Ammon's horn (tissue), 1 donor: ENCODE results near the gene CTNND2.

Source experiments
- DNase-seq: peaks from one replicate; pipeline ENCODE4 v3.0.0-alpha.2; 2016; ENCODE audit warnings: low spot score

The CTNND2 gene

GRCh38 chr5:11588803-11589202 is 315.4 kb downstream of the CTNND2 start:
- peak; percentile 89 for DNase-seq

- no peak for DNase-seq
These were observed 320.2 kb downstream of the CTNND2 start for GRCh38 chr5:11584017-11584416.

DNA sequence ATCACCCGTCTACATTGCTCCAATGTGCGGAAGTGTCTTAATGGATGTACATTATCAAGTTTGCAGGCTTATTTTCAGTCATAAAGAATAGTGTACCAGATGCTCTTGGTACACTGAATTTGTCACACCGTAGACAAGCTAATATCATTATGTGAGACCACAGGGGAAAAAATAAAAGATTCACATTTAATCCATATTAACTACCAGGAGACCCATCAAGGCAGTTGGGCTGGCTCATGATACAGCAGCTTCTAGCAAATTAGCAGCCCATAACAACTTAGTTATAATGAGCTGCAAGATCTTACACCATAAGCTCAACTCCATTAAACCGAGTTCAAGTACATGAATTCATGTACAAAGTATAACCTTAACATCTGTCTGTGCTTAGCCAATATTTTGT is 324.9 kb downstream of the CTNND2 start:
- no peak for DNase-seq

- DNase-seq, result no peak
These were observed 329.5 kb downstream of the CTNND2 start for GRCh38 chr5:11574787-11575186.

DNA sequence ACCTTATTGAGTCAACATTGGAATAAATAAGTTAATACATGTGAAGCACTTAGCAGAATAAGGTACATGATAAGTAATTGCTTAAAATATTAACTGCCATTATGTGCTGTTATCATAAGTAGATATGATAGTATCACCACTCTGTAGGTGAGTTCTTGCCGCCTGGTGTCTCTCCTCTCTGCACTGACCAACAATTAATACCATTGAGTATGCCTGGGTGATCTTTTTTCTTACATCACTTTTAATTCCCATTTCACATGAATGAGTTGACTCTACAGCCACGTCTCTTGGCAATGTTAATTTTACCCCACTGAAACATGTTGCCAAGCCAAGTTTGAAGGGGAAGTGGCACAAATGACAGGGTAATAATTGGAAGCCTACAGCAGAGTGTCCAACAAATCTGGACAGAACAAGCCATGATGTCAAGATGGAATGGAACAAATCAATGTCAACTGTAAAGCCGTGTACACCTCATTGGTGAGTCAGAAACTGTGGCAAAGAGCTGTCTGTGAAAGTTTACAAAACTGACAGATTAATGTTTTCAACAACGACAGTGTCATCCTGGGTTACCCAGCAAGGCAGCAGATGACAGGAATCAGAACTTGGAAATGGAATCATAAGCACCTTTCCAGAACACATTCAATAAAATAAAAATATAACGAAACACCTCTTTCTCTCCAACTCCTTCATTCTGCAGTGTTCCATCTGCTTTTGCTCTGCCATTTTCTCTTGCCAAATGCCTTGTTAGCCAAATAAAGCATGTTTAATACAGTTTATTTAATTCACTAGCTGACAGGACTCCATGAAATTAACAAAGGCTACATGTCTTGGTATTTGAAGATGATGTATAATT is 330.9 kb downstream of the CTNND2 start:
- no peak for DNase-seq

DNA sequence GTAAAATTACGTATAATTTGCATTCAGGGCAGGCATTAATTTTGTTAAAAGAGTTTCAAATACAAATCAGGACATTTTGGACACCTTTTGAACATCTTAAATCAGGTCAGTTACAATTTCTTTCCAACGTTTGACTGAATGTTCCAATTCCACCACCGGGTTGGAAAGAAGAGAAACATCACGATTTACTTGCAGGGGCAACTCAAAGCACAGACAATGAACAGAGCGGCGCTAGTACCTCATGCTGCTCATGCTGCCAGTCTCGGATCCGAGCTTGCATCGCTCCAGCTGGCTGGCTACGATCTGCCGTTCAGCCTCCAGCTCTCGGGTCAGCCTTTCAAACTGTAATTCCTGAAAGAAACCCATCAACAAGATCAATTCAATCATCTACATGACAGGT is 339.5 kb downstream of the CTNND2 start:
- peak; percentile 97 for DNase-seq

- no peak for DNase-seq
These were observed 340.4 kb downstream of the CTNND2 start for GRCh38 chr5:11563822-11564221.

GRCh38 chr5:11560915-11561697 is 343.1 kb downstream of the CTNND2 start:
- no peak for DNase-seq

GRCh38 chr5:11557063-11557462 is 347.2 kb downstream of the CTNND2 start:
- no peak for DNase-seq

DNA sequence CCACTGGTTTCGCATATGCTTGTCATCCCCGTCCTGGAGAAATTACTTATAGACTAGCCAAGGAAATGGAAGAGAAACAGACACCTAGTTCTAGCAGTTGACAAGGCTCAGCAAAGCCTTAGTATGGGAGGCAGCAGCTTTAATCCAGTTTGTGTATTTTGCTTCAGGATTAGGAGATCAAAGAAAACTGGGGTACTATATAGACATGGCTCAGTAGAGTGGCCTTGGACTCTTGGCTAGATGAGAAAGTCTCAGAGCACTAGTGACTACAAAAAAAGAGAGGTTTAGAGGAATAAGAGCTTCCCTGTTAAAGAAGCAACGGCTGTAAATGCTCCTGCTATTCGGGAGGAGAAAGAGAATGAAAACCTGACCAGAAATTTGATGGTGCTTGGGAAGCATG is 349.1 kb downstream of the CTNND2 start:
- DNase-seq, result peak; percentile 32

GRCh38 chr5:11547730-11548129 is 356.5 kb downstream of the CTNND2 start:
- DNase-seq, result no peak

DNA sequence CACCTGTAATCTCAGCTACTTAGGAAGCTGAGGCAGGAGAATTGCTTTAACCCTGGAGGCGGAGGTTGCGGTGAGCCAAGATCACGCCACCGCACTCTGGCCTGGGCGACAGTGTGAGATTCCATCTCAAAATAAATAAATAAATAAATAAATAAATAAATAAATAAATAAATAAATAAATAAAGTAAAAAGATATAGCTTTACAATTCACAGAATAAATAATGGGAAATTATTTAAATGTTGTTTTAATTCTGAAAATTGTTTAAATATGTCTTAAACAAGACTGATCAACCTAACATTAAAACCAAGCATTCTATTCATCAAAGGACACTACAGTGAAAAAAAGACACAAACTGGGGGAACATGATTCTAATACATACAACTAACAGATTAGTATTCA is 357.1 kb downstream of the CTNND2 start:
- no peak for DNase-seq

DNA sequence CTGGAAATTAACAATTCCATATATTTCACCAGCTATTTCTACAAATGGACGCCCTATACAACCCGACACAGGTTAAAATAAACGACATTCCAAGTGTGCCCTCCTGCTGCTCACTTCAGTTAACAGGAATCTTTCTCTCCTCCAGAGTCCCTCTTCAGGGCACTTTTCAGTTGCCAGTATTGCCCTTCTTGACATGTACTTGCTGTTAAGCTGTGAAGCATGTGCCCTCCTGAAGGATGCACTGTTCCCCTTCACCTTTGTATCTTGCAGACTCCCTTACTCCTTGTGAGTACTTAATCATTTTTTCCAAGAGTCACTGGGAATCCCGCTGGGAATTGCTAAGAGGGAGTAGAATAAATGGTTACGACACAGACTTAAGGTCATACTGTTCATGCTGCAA is 364.1 kb downstream of the CTNND2 start:
- DNase-seq, result no peak

GRCh38 chr5:11531811-11532555 is 372.3 kb downstream of the CTNND2 start:
- DNase-seq, result peak; percentile 40

DNA sequence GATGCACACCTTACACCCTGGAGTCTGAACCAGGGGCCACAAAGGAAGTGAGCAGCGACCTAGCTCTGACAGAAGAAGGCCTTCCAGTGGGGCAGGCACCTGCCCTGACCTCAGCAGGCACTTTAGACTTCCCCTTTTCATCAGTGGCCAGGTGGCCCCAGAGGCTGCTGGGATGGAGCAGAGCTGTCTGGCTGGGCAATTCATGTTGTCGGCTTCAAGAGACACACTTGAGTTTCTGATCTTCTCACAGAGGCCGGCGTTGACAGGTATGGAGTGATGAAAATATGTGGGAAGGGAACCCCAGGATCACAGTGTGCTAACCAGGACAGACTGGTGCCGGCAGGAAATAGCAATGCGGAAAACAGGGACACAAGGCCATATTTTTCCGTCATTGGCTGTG is 375.5 kb downstream of the CTNND2 start:
- no peak for DNase-seq

GRCh38 chr5:11527652-11528349 is 376.4 kb downstream of the CTNND2 start:
- no peak for DNase-seq

DNA sequence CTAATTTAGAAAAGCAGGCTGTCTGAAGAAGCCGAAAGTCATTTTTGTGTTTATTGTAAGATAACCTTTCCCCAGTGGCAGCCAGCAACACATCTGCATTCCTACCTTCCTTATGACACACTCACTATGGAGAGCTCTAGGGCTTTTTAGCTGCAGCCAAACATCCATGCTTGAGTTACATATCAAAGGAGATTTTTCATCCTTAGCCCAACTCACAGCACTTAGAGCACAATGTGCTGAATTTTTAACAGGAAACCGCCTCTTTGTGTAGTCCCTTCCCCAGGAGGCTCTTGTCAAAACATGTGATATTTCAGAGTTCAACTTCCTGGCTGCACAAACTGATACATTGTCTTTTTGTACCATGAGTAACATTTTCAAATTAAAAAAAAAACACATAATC is 379.2 kb downstream of the CTNND2 start:
- no peak for DNase-seq

GRCh38 chr5:11524188-11524587 is 380.1 kb downstream of the CTNND2 start:
- DNase-seq, result peak; percentile 81

DNA sequence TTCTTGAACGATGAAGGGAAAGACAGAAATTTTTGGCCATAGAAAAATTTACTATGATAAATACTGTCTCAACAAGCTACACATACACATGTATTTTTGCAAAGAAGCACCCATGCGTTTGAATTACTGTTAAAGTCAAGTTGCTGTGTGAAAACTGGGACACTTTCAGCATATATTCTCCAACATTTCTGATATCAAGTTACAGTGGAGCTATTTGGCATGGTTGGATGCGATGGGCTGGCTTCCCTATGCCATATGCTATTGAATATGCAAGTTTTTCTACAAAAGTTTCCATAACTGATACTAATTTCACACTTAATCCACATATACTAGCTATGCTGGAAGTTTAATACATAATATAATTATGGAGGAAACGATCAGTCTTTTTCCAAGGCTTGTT is 381.4 kb downstream of the CTNND2 start:
- no peak for DNase-seq

DNA sequence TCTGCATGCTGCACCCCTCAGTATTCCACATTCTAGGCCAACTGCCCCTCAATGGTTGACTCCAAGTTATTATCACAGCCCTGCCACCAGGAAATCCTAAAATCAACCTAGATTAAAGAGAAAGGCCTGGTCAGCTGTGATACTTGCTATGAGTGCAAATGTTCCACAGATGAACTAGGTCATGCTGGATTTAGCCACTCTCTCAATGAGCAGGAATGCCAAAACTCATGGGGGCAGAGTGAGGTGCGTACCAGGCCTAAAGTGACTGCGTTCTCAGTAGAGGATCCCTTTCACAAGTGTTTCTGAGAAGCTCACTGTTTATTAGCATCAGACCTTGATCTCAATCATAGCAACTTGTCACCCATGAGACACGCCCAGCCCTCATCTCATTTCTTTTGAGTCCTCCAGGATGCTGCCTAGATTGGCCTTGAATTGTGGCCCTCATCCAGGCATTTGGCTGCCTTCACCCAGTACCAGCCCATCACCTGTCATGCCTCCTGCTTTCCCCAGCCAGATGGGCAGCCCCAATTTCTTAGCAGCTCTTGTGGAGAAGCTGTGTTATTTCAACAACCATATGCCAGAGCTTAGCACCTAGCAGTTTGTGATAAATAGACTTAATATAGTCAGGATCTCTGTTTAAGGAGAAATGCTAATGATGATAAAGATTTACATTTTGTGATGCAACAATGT is 383.9 kb downstream of the CTNND2 start:
- no peak for DNase-seq

GRCh38 chr5:11519236-11519635 is 385.0 kb downstream of the CTNND2 start:
- DNase-seq, result no peak
